Skeletal muscle cell (primary cell): ENCODE data around the gene KIRREL1.

Source experiments
- DNase-seq: peaks from one replicate; pipeline ENCODE4 v3.0.0-alpha.2; 2010; ENCODE audit warnings: low read depth
- H3K4me3 ChIP-seq: 2 replicates; pipeline ENCODE4 v1.5.1; 2011; ENCODE audit warnings: low read depth, mild to moderate bottlenecking, control low read depth, low read length, moderate library complexity

KIRREL1 gene

GRCh38 chr1:157993147-157993917 lies at the start of gene KIRREL1:
TSS of gene KIRREL1 (plus strand) at chr1:157993645. CDS start at chr1:157993677, 32 bp downstream.
- no peak for DNase-seq
- H3K4me3 ChIP-seq: peak within 1 kb of the TSS; percentile 93

GRCh38 chr1:157944663-157945280 lies 48.7 kb upstream of the KIRREL1 start:
- no peak for DNase-seq
- no peak overlapping the region for H3K4me3 ChIP-seq

- DNase-seq: no peak
- no peak overlapping the region for H3K4me3 ChIP-seq
Observed at GRCh38 chr1:157948312-157949073, 45.0 kb upstream of the KIRREL1 start.

DNA sequence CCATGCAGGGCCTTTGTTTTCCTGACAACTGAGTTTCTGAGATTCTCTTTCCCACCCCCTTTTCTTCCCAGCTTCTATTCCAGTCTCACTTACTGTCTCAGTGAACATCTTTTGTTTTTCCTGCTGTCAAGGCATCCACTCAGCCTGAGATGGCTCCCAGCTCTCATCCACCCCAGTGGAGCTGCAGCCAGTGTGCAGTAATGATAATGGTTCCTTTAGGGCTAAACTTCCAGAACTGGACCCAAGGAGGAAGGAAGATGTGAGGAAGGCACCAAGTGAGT lies 44.4 kb upstream of the KIRREL1 start:
- H3K4me3 ChIP-seq: no peak overlapping the region
- no peak for DNase-seq

GRCh38 chr1:157951230-157951629 lies 42.2 kb upstream of the KIRREL1 start:
- no peak overlapping the region for H3K4me3 ChIP-seq
- DNase-seq: no peak

DNA sequence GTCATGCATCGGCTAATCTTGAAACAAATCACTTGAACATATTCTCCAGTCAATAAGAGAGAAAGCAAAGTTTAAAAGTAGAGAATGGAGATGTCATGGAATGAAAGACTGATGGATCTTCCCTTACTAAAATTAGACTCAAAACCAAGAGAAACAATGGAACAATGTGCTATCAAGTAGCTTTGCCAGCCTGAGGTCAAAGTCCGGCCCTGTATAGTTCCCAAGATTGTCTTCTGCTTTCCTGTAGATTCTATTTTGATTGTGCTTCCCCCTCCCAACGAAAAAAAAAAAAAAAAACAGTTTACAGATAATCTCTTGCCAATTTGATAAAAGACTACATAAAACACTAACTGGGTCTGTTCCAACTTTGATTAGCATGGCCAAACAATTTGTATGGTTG lies 40.8 kb upstream of the KIRREL1 start:
- no peak overlapping the region for H3K4me3 ChIP-seq
- no peak for DNase-seq

GRCh38 chr1:157955221-157955620 lies 38.2 kb upstream of the KIRREL1 start:
- no peak overlapping the region for H3K4me3 ChIP-seq
- no peak for DNase-seq

- H3K4me3 ChIP-seq: no peak overlapping the region
- no peak for DNase-seq
Observed at GRCh38 chr1:157955857-157956256, 37.6 kb upstream of the KIRREL1 start.

DNA sequence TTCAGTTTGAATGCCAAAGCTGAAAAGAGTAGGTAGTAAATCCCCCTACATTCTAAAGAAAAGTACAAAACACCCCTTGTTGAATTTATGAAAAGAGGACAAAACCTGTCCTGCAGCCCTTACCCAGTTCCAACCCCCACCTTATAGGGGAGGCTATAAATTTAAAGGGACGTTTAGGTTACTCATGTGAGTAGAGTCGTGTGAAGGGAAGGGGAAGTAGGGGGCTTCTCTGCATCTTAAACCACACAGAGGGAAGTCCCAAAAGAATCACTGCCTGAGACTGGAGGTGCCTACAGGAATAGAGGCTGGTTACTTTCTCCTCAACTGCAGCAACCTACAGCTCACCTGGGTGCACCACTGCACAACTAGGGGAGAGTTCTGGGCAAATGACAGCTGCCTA lies 36.7 kb upstream of the KIRREL1 start:
- no peak overlapping the region for H3K4me3 ChIP-seq
- DNase-seq: no peak

DNA sequence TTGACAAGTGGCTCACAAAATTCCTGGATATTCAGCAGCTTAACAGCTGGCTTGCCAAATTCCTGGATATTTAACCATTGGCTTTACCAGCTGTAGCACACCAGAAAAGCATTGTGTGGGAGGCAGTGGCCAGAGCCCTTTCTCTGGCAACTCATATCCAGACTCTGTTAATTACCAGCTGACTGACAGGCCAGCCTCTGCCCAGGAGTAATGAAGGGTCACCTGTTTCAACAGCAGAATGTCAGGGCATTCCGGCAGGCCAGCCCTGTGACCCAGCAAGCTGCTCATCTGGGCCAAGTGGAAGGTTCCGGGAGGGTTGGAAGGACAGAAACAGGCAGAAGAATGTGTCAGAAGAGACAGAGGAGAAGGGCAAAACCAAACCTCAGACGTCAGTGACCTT lies 35.2 kb upstream of the KIRREL1 start:
- DNase-seq: no peak
- H3K4me3 ChIP-seq: no peak overlapping the region

- no peak for DNase-seq
- H3K4me3 ChIP-seq: no peak overlapping the region
Observed at GRCh38 chr1:157959750-157960149, 33.7 kb upstream of the KIRREL1 start.

DNA sequence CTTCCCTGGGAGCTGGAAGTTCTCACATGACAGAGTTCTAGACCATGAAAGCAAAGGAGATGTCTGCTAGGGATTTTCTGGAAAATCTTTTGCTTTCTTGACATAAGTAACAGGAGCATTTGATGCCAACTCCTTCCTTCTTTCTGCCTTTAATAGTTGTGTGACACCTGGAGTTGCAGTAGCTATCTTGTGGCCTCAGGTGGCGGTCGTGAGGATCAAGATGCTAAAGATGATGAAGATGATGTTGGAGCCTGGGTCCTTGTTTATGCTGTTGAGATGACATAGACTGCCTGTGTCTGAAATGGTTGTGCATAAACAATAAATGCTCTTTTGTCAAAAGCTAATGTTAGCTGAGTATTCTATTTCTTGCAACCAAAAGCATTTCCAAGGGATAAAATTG lies 32.7 kb upstream of the KIRREL1 start:
- no peak overlapping the region for H3K4me3 ChIP-seq
- DNase-seq: no peak

GRCh38 chr1:157961805-157962762 lies 31.4 kb upstream of the KIRREL1 start:
- DNase-seq: no peak

DNA sequence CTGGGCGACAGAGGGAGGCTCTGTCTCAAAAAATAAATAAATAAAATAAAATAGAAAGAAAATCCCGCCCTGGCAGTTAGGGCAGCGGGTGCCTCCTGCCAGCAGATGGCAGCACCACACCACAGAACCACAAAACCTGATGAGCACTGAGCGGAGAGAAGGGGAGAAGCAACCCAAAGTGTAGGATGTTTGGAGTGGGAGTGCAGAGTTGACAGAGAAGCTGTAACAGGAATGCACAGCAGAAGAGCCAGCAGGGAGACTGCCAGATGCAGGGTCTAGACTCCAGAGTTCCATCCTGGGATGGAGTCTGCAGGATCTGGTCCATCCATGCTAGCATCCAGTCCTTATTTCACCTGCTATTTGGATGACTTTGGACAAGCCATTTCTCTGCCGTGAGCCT lies 29.7 kb upstream of the KIRREL1 start:
- no peak overlapping the region for H3K4me3 ChIP-seq
- no peak for DNase-seq

More at GRCh38 chr1:157961805-157962762, 31.4 kb upstream of the KIRREL1 start:
- H3K4me3 ChIP-seq: no peak overlapping the region

- no peak overlapping the region for H3K4me3 ChIP-seq
- no peak for DNase-seq
Observed at GRCh38 chr1:157965584-157965983, 27.9 kb upstream of the KIRREL1 start.

DNA sequence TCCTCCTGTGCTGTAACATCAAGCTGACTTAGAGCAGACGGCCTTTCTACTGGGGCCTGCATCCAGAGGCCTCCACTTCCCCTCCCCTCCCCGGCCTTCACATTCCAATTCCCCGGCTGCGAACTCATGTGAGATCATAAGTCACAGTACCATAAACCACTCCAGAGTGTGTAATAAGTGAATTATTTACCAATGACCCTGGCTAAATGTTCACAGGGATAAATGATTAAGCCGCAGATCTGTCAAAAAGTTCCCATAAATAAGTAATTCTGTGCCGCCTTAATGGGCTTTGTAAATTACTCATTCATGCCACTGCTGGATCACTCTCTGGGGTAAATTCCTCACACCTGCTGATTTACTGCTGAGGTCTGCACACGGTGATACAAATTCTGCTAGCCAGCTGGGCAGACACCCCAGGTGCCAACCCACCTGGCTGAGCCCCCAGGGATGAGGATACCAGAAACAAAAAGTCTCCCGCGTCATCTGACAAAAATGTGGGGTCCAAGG lies 27.4 kb upstream of the KIRREL1 start:
- DNase-seq: peak; percentile 54
- no peak overlapping the region for H3K4me3 ChIP-seq

DNA sequence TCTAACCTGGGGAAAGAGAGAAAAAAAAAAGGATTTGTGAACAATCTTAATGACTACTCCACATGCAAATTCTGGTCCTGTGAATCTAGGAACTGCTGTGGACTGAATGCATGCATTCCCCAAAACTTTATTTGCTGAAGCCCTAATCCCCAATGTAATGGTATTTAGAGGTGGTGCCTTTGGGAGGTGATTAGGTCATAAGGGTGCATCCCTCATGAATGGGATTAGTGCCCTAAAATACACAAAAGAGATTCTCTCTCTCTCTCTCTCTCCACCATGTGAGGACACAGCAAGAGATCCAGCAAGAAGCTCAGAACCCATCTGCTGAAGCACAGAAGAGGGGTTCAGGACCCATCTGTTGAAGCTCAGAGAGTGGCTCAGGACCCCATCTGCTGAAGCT lies 26.2 kb upstream of the KIRREL1 start:
- no peak for DNase-seq
- H3K4me3 ChIP-seq: no peak overlapping the region

DNA sequence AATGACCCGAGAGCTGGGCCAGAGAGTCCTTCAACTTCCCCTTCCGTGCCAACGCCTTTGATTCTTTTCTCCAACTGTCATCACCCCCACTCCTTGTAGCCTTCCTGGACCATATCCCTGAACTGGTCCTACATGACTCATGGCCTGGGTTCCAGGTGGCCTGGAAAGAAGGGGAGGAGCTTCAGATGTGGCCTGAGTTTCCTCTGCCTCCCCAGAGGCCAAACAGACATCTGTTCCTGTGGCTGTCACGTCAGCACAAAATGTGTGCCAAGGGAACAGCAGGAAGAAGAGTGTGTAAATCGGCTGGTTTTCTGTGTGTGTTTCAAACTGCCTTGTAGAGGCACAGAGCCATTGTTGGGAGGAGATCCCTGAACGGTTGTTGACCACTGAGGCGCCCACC lies 24.9 kb upstream of the KIRREL1 start:
- DNase-seq: peak; percentile 54

DNA sequence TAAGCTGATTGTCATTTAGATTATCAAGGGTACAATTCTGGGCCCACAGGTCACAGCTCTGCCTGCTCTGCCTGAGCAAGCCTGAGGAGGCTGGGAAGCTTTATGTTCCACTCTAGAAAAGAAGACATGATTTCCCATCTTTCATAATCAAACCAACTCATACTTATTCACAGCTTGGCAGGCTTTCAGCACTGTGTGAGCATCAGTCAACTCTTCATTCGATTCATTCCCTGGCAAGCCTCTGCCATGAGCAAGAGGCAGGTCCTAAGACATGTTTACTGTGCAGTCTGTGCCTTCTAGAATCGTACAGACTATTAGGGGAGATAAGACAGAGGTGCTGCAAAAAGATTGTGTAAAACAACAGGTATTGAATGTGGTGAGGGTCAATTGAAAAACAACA lies 24.5 kb upstream of the KIRREL1 start:
- DNase-seq: peak; percentile 89
- no peak overlapping the region for H3K4me3 ChIP-seq

More for the DNA sequence above, 24.9 kb upstream of the KIRREL1 start:
- no peak overlapping the region for H3K4me3 ChIP-seq
